GM11168 (cell line): ENCODE results near the gene GLO1.

Source experiments
- in situ Hi-C: fragments of 300-500 bp; cut with MboI; formaldehyde crosslinking; loops from one replicate; pipeline ENCODE4 v1.12.0; 2022; ENCODE audit warnings: low sequenced_read_pairs; ENCODE audit not compliant: unreplicated experiment

The GLO1 gene

GRCh38 chr6:38631186-38631783 is 71.7 kb downstream of the GLO1 start:
- in situ Hi-C loops, result no loop called here
